Caki2 (cell line): ENCODE results near the gene ELL2. TPM values are rescaled to one million over a fixed set of nuclear protein-coding genes. Genes with fewer than 3 reads are reported as not detected.
"Not testable (repeated sequence)": the region's sequence is repeated elsewhere in the genome, so short reads cannot be mapped to it uniquely, and the experiment has no call there.

Experiments
- DNase-seq: peaks from one replicate; pipeline ENCODE4 v3.0.0-alpha.2; 2015; ENCODE audit warnings: low read depth
- in situ Hi-C: cut with HindIII; loops from 2 replicates; pipeline ENCODE4 v1.10.0; 2016; ENCODE audit warnings: low sequenced_read_pairs, low pct_unique_long_range_greater_than_20kb, mixed read lengths
- total RNA-seq: library from RNA; depleted of rRNA; stranded (reverse); fragments of >200 nt; shearing (Covaris generic); gene quantifications from 2 replicates; pipeline ENCODE4 v1.2.3, GENCODE V29; 2014; ENCODE audit warnings: low replicate concordance

The ELL2 gene
- total RNA-seq, 1 experiment from 2014 or later, result 0.61 TPM

- in situ Hi-C loops, result no loop called here
- no peak for DNase-seq
Measured at GRCh38 chr5:95876782-95877181, 84.9 kb downstream of the ELL2 start.

- in situ Hi-C loops, result no loop called here
- DNase-seq, result no peak
Measured at GRCh38 chr5:95874246-95874645, 87.4 kb downstream of the ELL2 start.

GRCh38 chr5:95873351-95873750 is 88.3 kb downstream of the ELL2 start:
- in situ Hi-C loops, result no loop called here
- no peak for DNase-seq

- DNase-seq, result no peak
- in situ Hi-C loops, result no loop called here
Measured at GRCh38 chr5:95872346-95873268, 89.0 kb downstream of the ELL2 start.

- no peak for DNase-seq
- in situ Hi-C loops, result no loop called here
Measured at GRCh38 chr5:95871146-95871806, 90.4 kb downstream of the ELL2 start.

- in situ Hi-C loops, result no loop called here
- DNase-seq, result no peak
Measured at GRCh38 chr5:95870105-95870672, 91.5 kb downstream of the ELL2 start.

GRCh38 chr5:95869173-95869855 is 92.3 kb downstream of the ELL2 start:
- in situ Hi-C loops, DNase-seq: not testable (repeated sequence)

- in situ Hi-C loops, result no loop called here
- DNase-seq, result no peak
Measured at GRCh38 chr5:95868136-95868535, 93.5 kb downstream of the ELL2 start.

GRCh38 chr5:95866435-95867040 is 95.1 kb downstream of the ELL2 start:
- DNase-seq, result no peak
- in situ Hi-C loops, result no loop called here

GRCh38 chr5:95864944-95865504 is 96.6 kb downstream of the ELL2 start:
- in situ Hi-C loops, result no loop called here
- no peak for DNase-seq

- in situ Hi-C loops, result no loop called here
- no peak for DNase-seq
Measured at GRCh38 chr5:95864456-95864855, 97.2 kb downstream of the ELL2 start.

GRCh38 chr5:95863383-95863757 is 98.3 kb downstream of the ELL2 start:
- in situ Hi-C loops, result no loop called here
- no peak for DNase-seq

- in situ Hi-C loops, result no loop called here
- DNase-seq, result no peak
Measured at GRCh38 chr5:95862671-95863382, 98.8 kb downstream of the ELL2 start.

GRCh38 chr5:95861864-95862561 is 99.6 kb downstream of the ELL2 start:
- DNase-seq, result no peak
- in situ Hi-C loops, result no loop called here

- DNase-seq, result no peak
- in situ Hi-C loops, result no loop called here
Measured at GRCh38 chr5:95861221-95861863, 100.3 kb downstream of the ELL2 start.

- DNase-seq, result no peak
- in situ Hi-C loops, result no loop called here
Measured at GRCh38 chr5:95859661-95860060, 102.0 kb downstream of the ELL2 start.
